ENCODE results near the gene OSBPL6. TPM values are rescaled to one million over a fixed set of nuclear protein-coding genes. Genes with fewer than 3 reads are reported as not detected.

The OSBPL6 gene
- total and polyA plus RNA-seq, 2 of the 13 experiments (the other 11 are each of a cell fraction or from before 2014, with no cell fraction given) = 0.03 to 0.11 TPM

- TF ChIP-seq ZNF318 (CRISPR knock-in tag; IDR thresholded peaks at IDR 0.05) = no peak; the same call in 1 of the 2 replicates
- TF ChIP-seq ZNF768 (CRISPR knock-in tag; IDR thresholded peaks at IDR 0.05) = 0 out of 2 replicates have a peak, but pooled peaks have one; percentile 4
- no peak for TF ChIP-seq ZNF83 (CRISPR knock-in tag; IDR thresholded peaks at IDR 0.05; ENCODE audit: borderline replicate concordance)
- TF ChIP-seq CREB1 (IDR thresholded peaks at IDR 0.05) = no peak
- no peak for TF ChIP-seq CREB1 (CRISPR knock-in tag; IDR thresholded peaks at IDR 0.05)
- TF ChIP-seq ZNF343 (CRISPR knock-in tag; IDR thresholded peaks at IDR 0.05) = no peak
- no peak for TF ChIP-seq MXD1 (CRISPR knock-in tag; IDR thresholded peaks at IDR 0.05)
- peak; percentile 52; the same call in 1 of the 2 replicates for TF ChIP-seq ZFP91 (CRISPR knock-in tag; IDR thresholded peaks at IDR 0.05; ENCODE audit: borderline replicate concordance)
- peak; percentile 25; the same call in 1 of the 2 replicates for TF ChIP-seq KDM2A (CRISPR knock-in tag; IDR thresholded peaks at IDR 0.05; ENCODE audit: borderline replicate concordance, low read depth)
- TF ChIP-seq ZNF329 (CRISPR knock-in tag; IDR thresholded peaks at IDR 0.05; ENCODE audit: low read depth) = no peak
- no peak for TF ChIP-seq ZNF484 (CRISPR knock-in tag; IDR thresholded peaks at IDR 0.05; ENCODE audit: borderline replicate concordance, low read depth)
- no peak for TF ChIP-seq THAP11 (CRISPR knock-in tag; IDR thresholded peaks at IDR 0.05)
- peak; percentile 60; the same call in 1 of the 2 replicates for TF ChIP-seq ZSCAN31 (CRISPR knock-in tag; IDR thresholded peaks at IDR 0.05; ENCODE audit: low read depth)
- TF ChIP-seq ZEB1 (IDR thresholded peaks at IDR 0.05; ENCODE audit: insufficient replicate concordance, low read depth) = no peak
- TF ChIP-seq ZNF607 (CRISPR knock-in tag; IDR thresholded peaks at IDR 0.05; ENCODE audit: borderline replicate concordance) = no peak
- no peak for TF ChIP-seq ZNF713 (CRISPR knock-in tag; IDR thresholded peaks at IDR 0.05)
- no peak for TF ChIP-seq ZNF605 (CRISPR knock-in tag; IDR thresholded peaks at IDR 0.05)
- TF ChIP-seq SIX1 (CRISPR knock-in tag; IDR thresholded peaks at IDR 0.05; ENCODE audit: borderline replicate concordance) = no peak
Observed at GRCh38 chr2:178194600-178195389, 483 bp downstream of the OSBPL6 start (continued).
